NB4 (cell line): ENCODE data around the gene GLT6D1.

Source experiments
- MAX ChIP-seq: IDR thresholded peaks from 2 replicates; pipeline ENCODE4 v1.6.1; 2011; ENCODE audit warnings: low read depth, low read length
- MYC ChIP-seq: IDR thresholded peaks from 2 replicates; pipeline ENCODE4 v1.6.1; 2011; ENCODE audit warnings: low read depth, low read length
- POLR2A ChIP-seq: IDR thresholded peaks from 2 replicates; pipeline ENCODE4 v1.6.1; 2011; ENCODE audit warnings: mild to moderate bottlenecking; ENCODE audit not compliant: insufficient read length; ENCODE audit errors: extremely low read depth
- TF ChIP-seq, protein P1 (sequence below): IDR thresholded peaks from one replicate; pipeline ENCODE4 v1.5.1; 2012; ENCODE audit warnings: low read depth, low read length

DNA sequence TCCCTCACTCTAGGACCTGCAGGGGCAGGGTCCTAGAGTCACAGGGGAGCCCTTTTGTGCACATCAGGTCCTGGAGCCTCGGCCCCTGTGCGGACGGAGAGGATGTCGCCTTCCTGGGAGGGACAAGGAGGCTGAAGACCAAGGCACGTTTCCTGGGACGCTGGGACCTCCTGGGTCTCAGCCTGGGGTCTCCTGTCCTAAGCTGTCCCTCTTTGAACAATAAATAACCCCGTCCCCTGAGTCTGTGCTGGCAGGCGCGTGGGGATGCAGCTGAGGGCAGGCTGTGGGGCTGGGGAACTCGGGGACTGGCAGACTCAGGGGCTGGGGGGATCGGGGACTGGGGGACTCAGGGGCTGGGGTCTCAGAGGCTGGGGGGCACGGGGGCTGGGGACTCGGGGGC, 46.7 kb downstream of the GLT6D1 start:
- TF ChIP-seq, protein P1, sequence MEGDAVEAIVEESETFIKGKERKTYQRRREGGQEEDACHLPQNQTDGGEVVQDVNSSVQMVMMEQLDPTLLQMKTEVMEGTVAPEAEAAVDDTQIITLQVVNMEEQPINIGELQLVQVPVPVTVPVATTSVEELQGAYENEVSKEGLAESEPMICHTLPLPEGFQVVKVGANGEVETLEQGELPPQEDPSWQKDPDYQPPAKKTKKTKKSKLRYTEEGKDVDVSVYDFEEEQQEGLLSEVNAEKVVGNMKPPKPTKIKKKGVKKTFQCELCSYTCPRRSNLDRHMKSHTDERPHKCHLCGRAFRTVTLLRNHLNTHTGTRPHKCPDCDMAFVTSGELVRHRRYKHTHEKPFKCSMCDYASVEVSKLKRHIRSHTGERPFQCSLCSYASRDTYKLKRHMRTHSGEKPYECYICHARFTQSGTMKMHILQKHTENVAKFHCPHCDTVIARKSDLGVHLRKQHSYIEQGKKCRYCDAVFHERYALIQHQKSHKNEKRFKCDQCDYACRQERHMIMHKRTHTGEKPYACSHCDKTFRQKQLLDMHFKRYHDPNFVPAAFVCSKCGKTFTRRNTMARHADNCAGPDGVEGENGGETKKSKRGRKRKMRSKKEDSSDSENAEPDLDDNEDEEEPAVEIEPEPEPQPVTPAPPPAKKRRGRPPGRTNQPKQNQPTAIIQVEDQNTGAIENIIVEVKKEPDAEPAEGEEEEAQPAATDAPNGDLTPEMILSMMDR, result no peak
- no peak for TF ChIP-seq MAX
- TF ChIP-seq POLR2A, result no peak
- TF ChIP-seq MYC, result no peak
